GM12864 (cell line): Measurements from ENCODE around the gene SCYGR7.

Experiments used
- DNase-seq: peaks from one replicate; pipeline ENCODE4 v3.0.0-alpha.2; 2011; ENCODE audit warnings: low read depth
- H3K4me3 ChIP-seq: 2 replicates; pipeline ENCODE4 v1.5.1; 2011; ENCODE audit warnings: mild to moderate bottlenecking, low read depth, low read length, control low read depth
- TF ChIP-seq, protein P1 (sequence below): IDR thresholded peaks from 2 replicates; pipeline ENCODE4 v1.5.1; 2011; ENCODE audit warnings: low read depth, mild to moderate bottlenecking, moderate library complexity, low read length, control low read depth, inconsistent platforms; ENCODE audit errors: missing control alignments

Gene SCYGR7

DNA sequence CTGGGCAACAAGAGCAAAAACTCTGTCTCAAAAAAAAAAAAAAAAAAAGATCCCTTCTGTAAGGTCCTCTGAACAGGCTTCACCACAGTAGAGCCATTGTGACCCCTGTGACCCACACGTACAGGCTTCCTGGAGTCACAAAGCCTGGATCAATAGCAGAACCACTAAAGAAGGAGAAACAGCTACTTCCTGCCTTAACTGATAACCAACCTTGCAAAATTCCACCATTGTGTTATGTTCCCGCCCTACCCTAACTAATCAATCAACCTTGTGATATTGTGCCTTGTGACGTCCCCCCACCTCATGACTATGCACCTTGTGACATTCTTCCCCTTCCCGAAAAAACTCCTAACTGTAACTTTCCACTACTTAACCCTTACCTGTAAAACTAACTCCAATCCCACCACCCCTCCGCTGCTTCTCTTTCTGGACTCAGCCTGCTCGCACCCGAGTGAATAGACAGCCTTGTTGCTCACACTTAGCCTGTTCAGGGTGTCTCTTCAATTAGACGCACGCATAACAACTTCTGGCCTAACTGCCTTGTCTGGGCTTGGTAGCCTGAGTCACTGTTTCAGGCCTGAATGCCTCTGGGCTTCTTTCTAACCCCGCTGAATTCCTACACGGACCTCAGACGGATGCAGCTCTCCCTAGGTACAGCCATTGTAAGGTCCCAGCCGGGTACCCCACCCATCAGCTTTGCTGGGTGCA lies 31.4 kb downstream of the SCYGR7 start:
- TF ChIP-seq, protein P1, sequence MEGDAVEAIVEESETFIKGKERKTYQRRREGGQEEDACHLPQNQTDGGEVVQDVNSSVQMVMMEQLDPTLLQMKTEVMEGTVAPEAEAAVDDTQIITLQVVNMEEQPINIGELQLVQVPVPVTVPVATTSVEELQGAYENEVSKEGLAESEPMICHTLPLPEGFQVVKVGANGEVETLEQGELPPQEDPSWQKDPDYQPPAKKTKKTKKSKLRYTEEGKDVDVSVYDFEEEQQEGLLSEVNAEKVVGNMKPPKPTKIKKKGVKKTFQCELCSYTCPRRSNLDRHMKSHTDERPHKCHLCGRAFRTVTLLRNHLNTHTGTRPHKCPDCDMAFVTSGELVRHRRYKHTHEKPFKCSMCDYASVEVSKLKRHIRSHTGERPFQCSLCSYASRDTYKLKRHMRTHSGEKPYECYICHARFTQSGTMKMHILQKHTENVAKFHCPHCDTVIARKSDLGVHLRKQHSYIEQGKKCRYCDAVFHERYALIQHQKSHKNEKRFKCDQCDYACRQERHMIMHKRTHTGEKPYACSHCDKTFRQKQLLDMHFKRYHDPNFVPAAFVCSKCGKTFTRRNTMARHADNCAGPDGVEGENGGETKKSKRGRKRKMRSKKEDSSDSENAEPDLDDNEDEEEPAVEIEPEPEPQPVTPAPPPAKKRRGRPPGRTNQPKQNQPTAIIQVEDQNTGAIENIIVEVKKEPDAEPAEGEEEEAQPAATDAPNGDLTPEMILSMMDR: no peak
- DNase-seq: no peak
- H3K4me3 ChIP-seq: no peak overlapping the region

DNA sequence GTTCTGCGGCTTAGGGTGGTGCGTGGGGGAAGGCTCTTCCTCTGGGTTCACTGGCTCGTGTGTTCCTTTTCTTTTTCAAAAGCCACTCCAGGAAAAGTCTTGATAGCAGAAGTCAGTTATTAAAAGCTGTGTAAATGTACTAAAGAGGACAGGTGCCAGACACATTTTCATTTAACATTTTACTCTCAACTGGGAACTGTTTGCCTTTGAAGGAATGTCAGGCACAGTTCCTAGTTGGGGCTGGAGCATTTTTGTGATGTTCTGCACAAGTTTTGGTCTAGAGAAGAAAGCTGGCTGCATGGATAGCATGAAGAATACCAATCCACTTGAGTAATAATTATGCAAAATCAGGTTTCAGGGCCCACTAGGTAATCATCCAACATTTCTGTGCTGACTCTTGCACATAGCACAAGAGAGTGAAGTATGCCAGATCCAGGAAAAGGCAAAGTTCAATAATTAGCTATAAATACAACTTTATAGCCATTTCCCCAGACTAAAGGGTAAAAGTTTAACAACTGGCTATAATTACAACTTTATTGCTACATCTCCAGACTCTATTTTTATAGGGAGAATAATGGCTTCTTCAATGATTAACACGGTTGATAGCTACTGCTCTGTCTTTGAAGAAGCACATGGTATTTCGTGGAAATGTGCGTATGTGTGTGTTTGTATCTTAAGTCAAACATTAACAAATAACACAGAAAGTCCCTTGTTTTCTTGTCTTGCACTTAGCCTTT lies 33.8 kb downstream of the SCYGR7 start:
- no peak overlapping the region for H3K4me3 ChIP-seq
- DNase-seq: no peak
- TF ChIP-seq, protein P1: no peak

DNA sequence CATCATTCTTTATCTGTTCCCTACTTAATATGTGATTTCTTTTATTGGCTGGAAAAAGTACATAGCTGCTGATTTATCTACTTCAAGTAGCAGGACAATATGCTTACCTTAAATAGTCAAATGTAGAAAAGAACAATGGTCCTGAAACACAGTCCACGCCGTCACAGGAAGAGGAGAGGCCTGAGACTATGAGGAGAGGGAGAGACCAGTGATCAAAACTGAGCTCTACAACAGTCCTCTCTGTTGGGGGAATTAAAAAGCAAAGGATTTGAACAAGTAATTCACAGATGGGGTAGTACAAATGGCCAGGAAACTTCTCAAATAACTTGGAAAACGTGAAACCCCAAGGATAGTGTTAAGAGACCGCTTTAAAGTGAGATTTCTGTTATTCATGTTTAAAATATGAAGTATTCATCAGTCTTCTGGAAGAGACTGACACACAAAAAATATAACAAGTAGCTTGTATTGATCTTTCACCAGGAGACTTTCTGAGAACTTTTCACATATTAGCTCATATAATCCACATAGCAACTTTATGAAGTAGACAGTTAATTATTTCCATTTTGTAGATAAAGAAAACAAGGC lies 37.7 kb downstream of the SCYGR7 start:
- H3K4me3 ChIP-seq: no peak overlapping the region
- TF ChIP-seq, protein P1: no peak
- DNase-seq: no peak

DNA sequence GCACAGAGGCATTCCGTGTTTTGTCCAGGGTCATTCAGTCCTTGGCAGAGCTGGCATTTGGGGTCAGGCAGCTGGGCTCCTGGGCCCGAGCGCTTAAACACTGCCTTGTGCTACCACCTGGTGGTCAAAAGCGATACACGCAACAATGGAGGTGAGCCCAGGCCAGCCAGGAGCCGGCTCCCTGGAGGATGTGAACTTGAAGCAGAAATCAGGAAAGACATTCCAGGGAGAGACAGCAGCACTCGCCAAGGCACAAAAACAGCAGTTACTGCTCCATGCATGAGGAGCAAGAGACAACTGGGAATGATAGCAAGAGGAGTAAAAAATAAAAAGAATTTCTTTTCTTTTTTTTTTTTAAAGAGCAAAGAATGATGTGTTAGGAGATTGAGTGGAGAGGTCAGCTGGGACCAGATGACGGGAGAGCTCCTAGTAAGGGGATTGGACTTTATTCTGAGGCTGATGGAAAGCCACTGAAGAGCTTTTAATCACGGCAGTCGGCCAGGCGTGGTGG lies 38.3 kb downstream of the SCYGR7 start:
- TF ChIP-seq, protein P1: peak; percentile 78

DNA sequence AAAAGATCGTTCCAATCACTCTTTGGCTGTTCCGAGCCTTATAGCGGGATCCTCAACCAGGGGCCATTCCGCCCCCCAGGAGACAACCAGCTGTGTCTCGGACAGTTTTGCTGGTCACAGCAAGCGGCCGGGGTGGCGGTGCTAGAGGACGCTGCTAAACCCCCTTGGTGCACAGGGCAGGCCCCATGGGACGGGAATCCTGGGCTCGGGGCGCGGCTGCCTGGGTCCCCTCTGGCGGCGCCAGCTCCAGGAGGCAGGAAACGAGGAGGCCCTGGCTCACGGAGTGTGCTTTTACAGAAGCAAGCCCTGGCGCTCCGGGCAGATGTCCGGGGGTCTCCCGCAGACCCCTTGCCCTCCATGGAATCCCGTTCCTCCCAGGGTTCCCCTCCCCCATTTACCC lies 39.7 kb downstream of the SCYGR7 start:
- no peak overlapping the region for H3K4me3 ChIP-seq
- no peak for DNase-seq
- TF ChIP-seq, protein P1: no peak

More for the DNA sequence above, 38.3 kb downstream of the SCYGR7 start:
- no peak for DNase-seq
- no peak overlapping the region for H3K4me3 ChIP-seq

DNA sequence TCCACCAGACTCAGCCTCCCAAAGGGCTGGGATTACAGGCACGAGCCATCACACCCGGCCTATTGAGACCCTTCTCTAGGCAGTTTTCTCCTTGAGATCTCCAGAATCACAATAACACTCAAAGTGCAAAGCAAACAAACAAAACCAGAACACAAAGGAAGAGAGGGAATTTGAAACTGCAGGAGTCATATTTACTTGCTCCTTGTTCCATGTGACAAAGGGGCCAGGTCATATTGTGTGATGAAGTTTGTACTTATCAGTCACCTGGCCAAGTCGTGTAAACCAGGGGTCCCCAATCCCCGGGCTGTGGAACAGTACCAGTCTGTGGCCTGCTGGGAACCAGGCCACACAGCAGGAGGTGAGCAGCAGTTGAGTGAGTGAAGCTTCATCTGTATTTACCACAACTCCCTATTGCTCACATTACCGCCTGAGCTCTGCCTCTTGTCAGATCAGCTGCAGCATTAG lies 44.1 kb downstream of the SCYGR7 start:
- H3K4me3 ChIP-seq: no peak overlapping the region
- no peak for DNase-seq
- TF ChIP-seq, protein P1: no peak
